ENCODE measurements around the gene C5orf63. TPM values are rescaled to one million over a fixed set of nuclear protein-coding genes. Genes with fewer than 3 reads are reported as not detected.

Gene C5orf63
- total RNA-seq, 2 experiments from 2014 or later = 7.4 TPM

- peaks cover 3% of the 10 kb centered on the region for H3K4me1 Mint-ChIP-seq
- no peak for ATAC-seq
- H3K9me3 Mint-ChIP-seq (ENCODE audit: low read depth) = no peaks in the 10 kb centered on the region
- no peaks in the 10 kb centered on the region for H3K36me3 Mint-ChIP-seq
- CTCF ChIA-PET = no interaction called here
- H3K4me3 Mint-ChIP-seq = no peak overlapping the region
- DNase-seq = no peak
- H3K27ac Mint-ChIP-seq = no peak overlapping the region
- H3K27me3 Mint-ChIP-seq = peaks cover 7% of the 10 kb centered on the region
These were observed 13.3 kb upstream of the C5orf63 start for GRCh38 chr5:127086589-127086988.

GRCh38 chr5:127085796-127086195, 12.5 kb upstream of the C5orf63 start:
- no peak for ATAC-seq
- H3K27ac Mint-ChIP-seq = no peak overlapping the region
- peaks cover 9% of the 10 kb centered on the region for H3K27me3 Mint-ChIP-seq
- no peaks in the 10 kb centered on the region for H3K36me3 Mint-ChIP-seq
- H3K4me1 Mint-ChIP-seq = peaks cover 3% of the 10 kb centered on the region
- DNase-seq = no peak
- CTCF ChIA-PET = no interaction called here
- H3K9me3 Mint-ChIP-seq (ENCODE audit: low read depth) = no peaks in the 10 kb centered on the region
- H3K4me3 Mint-ChIP-seq = no peak overlapping the region

DNA sequence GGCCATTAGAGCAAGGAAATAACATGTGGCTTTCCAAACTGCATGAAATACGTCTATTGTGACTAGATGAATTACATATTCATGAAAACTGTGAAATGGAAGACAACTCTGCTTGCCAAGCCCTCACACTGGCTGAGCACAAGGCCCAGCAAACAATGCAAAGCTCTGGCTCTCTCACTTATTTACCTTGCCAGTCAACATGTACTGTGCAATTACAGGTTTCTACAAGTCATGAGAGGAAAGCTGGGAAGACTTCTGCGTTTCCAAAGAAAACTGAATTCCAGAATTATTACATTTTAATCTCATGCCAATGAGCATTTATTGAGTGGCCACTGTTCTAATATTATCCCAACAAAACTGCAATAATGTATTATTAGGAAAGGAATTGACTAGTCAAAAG, 12.1 kb upstream of the C5orf63 start:
- H3K4me3 Mint-ChIP-seq = no peak overlapping the region
- CTCF ChIA-PET = no interaction called here
- peaks cover 3% of the 10 kb centered on the region for H3K4me1 Mint-ChIP-seq
- no peaks in the 10 kb centered on the region for H3K9me3 Mint-ChIP-seq (ENCODE audit: low read depth)
- ATAC-seq (no peak), DNase-seq (no peak)
- H3K27ac Mint-ChIP-seq = no peak overlapping the region
- H3K27me3 Mint-ChIP-seq = peaks cover 10% of the 10 kb centered on the region
- no peaks in the 10 kb centered on the region for H3K36me3 Mint-ChIP-seq

GRCh38 chr5:127084656-127085055, 11.4 kb upstream of the C5orf63 start:
- CTCF ChIA-PET = no interaction called here
- DNase-seq = no peak
- Mint-ChIP-seq H3K36me3 (no peaks in the 10 kb centered on the region), H3K9me3 (ENCODE audit: low read depth) (no peaks in the 10 kb centered on the region), H3K4me1 (peaks cover 3% of the 10 kb centered on the region), H3K27ac (no peak overlapping the region), H3K4me3 (no peak overlapping the region), H3K27me3 (peaks cover 11% of the 10 kb centered on the region)
- no peak for ATAC-seq

DNA sequence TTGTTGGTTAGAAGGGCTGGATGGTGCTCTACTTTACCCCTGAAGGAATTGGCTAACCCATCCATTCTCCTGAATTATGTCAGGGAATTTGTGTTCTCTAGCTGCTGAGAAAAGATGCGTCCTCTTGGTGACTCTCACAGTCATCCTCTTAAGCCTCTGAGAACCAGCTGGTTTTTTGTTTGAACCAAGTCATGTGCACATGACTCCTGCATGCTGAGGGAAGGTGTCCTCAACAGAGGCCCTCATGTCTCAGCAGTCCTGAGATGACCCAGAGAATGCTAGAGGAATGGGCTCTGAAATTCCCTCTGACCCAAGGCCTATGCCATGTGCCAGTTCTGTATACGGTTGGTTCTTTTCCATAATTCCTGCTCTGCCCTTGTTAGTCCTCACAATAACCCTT, 10.4 kb upstream of the C5orf63 start:
- H3K27me3 Mint-ChIP-seq = peaks cover 11% of the 10 kb centered on the region
- CTCF ChIA-PET = no interaction called here

DNA sequence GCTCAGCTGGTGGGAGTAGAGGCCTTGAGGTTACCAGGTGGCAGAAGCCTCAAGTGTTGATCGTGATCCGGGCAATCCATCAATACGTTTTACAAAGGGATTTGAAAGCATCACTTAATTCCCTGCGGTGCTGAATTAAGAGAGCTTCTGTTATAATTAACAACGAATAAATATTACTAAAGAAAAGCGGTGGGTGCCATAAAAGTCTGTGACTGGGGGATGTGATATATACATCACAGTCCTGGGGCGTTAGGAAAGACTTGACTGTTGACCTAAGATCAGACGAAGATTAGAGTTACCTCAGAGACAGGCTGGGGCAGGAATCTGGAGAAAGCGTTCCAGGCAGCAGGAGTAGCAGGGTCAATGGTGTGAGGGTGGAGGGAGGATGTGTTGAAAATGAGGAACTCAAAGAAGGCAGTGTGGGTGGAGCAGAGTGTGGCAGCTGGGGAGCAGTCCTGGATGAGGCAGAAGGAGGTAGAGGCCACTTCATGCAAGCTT, 6.7 kb upstream of the C5orf63 start:
- H3K4me1 Mint-ChIP-seq = no peaks in the 10 kb centered on the region
- CTCF ChIA-PET = no interaction called here
- no peak overlapping the region for H3K27ac Mint-ChIP-seq
- ATAC-seq = no peak
- H3K36me3 Mint-ChIP-seq = no peaks in the 10 kb centered on the region
- no peaks in the 10 kb centered on the region for H3K9me3 Mint-ChIP-seq (ENCODE audit: low read depth)
- H3K4me3 Mint-ChIP-seq = no peak overlapping the region
- peaks cover 11% of the 10 kb centered on the region for H3K27me3 Mint-ChIP-seq
- DNase-seq = no peak

More for the DNA sequence above, 10.4 kb upstream of the C5orf63 start:
- Mint-ChIP-seq H3K36me3 (no peaks in the 10 kb centered on the region), H3K9me3 (ENCODE audit: low read depth) (no peaks in the 10 kb centered on the region), H3K4me1 (no peaks in the 10 kb centered on the region), H3K27ac (no peak overlapping the region), H3K4me3 (no peak overlapping the region)
- ATAC-seq = no peak
- DNase-seq = no peak

- peaks cover 1% of the 10 kb centered on the region for H3K36me3 Mint-ChIP-seq
- no peak for ATAC-seq
- H3K27me3 Mint-ChIP-seq = peaks cover 11% of the 10 kb centered on the region
- CTCF ChIA-PET = interaction anchor here (1.2 kb wide), 1 partner anchor 14 kb away, joined by 3 read pairs; no protein-coding TSS in a partner anchor
- no peak for DNase-seq
- H3K27ac Mint-ChIP-seq = no peak overlapping the region
- H3K9me3 Mint-ChIP-seq (ENCODE audit: low read depth) = no peaks in the 10 kb centered on the region
- H3K4me1 Mint-ChIP-seq = peaks cover 5% of the 10 kb centered on the region
- no peak overlapping the region for H3K4me3 Mint-ChIP-seq
These were observed 4.1 kb upstream of the C5orf63 start for GRCh38 chr5:127077366-127077765.

- Mint-ChIP-seq H3K9me3 (ENCODE audit: low read depth) (no peaks in the 10 kb centered on the region), H3K36me3 (peaks cover 1% of the 10 kb centered on the region), H3K27ac (no peak overlapping the region), H3K27me3 (peaks cover 8% of the 10 kb centered on the region), H3K4me1 (peaks cover 7% of the 10 kb centered on the region), H3K4me3 (no peak overlapping the region)
- DNase-seq (no peak), ATAC-seq (no peak)
- CTCF ChIA-PET = interaction anchor here (1.2 kb wide), 1 partner anchor 13 kb away, joined by 3 read pairs; no protein-coding TSS in a partner anchor
These were observed 3.2 kb upstream of the C5orf63 start for GRCh38 chr5:127076315-127077129.

DNA sequence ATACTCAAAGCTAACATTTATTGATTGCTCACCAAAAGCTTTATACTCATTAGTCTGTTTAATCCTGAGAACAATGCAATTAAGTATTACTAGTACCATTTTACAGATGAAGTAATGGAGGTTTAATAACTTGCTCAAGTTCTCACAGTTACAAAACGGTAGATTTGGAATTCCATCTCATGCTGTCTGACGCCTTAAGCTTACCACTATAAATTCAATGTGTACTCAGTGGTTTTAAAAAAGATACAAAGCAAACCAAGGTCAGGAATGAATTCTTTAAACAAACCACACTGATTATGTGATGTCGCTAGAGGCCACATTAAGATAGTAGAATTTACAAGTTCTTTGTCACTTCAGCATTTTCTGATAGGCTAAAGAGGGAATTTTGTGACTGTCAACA, 1.2 kb upstream of the C5orf63 start:
- peaks cover 4% of the 10 kb centered on the region for H3K36me3 Mint-ChIP-seq
- no peak overlapping the region for H3K27ac Mint-ChIP-seq
- H3K27me3 Mint-ChIP-seq = no peaks in the 10 kb centered on the region
- H3K4me1 Mint-ChIP-seq = peaks cover 7% of the 10 kb centered on the region
- CTCF ChIA-PET = interaction anchor here (0.6 kb wide), 1 partner anchor 30 kb away, joined by 3 read pairs; no protein-coding TSS in a partner anchor
- DNase-seq (no peak), ATAC-seq (no peak)
- H3K9me3 Mint-ChIP-seq (ENCODE audit: low read depth) = no peaks in the 10 kb centered on the region
- no peak overlapping the region for H3K4me3 Mint-ChIP-seq

GRCh38 chr5:127070243-127070642, 3.1 kb downstream of the C5orf63 start:
- Mint-ChIP-seq H3K27ac (no peak overlapping the region), H3K4me1 (peaks cover 7% of the 10 kb centered on the region), H3K36me3 (peaks cover 13% of the 10 kb centered on the region), H3K27me3 (no peaks in the 10 kb centered on the region), H3K4me3 (no peak overlapping the region), H3K9me3 (ENCODE audit: low read depth) (no peaks in the 10 kb centered on the region)
- CTCF ChIA-PET = no interaction called here
- DNase-seq (no peak), ATAC-seq (no peak)

GRCh38 chr5:127068493-127069214, 4.6 kb downstream of the C5orf63 start:
- Mint-ChIP-seq H3K4me1 (peaks cover 5% of the 10 kb centered on the region), H3K9me3 (ENCODE audit: low read depth) (no peaks in the 10 kb centered on the region), H3K4me3 (no peak overlapping the region), H3K27ac (no peak overlapping the region), H3K27me3 (no peaks in the 10 kb centered on the region), H3K36me3 (peaks cover 12% of the 10 kb centered on the region)
- CTCF ChIA-PET = no interaction called here
- DNase-seq = no peak
- ATAC-seq = no peak

DNA sequence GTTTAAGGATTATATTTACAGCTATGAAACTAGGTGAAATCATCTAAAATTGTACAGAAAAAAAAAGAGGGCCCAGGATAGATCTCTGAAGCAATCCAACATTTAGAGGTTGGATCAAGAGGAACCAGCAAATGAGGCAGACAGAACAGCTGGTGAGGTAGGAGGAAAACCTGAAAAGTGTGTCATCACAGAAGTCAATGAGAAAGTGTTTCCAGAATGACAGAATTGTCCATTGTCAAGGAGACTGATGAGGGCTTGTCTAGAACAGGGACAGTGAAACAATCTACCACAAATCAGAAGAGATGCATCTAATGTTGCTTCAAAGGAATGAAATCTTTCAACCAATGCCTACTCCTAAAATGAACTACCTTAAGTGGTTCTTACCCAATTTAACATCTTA, 6.6 kb downstream of the C5orf63 start:
- CTCF ChIA-PET = no interaction called here
- ATAC-seq (no peak), DNase-seq (no peak)
- H3K27me3 Mint-ChIP-seq = no peaks in the 10 kb centered on the region
- H3K4me3 Mint-ChIP-seq = no peak overlapping the region
- H3K27ac Mint-ChIP-seq = no peak overlapping the region
- H3K36me3 Mint-ChIP-seq = peaks cover 12% of the 10 kb centered on the region
- H3K4me1 Mint-ChIP-seq = no peaks in the 10 kb centered on the region
- H3K9me3 Mint-ChIP-seq (ENCODE audit: low read depth) = no peaks in the 10 kb centered on the region

- Mint-ChIP-seq H3K27me3 (no peaks in the 10 kb centered on the region), H3K9me3 (ENCODE audit: low read depth) (no peaks in the 10 kb centered on the region), H3K36me3 (peaks cover 9% of the 10 kb centered on the region), H3K27ac (no peak overlapping the region), H3K4me3 (no peak overlapping the region), H3K4me1 (peaks cover 6% of the 10 kb centered on the region)
- DNase-seq = no peak
- ATAC-seq = no peak
- CTCF ChIA-PET = interaction anchor here (2.4 kb wide), 1 partner anchor 8 kb away, joined by 11 read pairs; no protein-coding TSS in a partner anchor
These were observed 9.0 kb downstream of the C5orf63 start for GRCh38 chr5:127064253-127064840.
